Erythroblast (primary cell): ENCODE measurements around the gene DICER1.

Source experiments
- GATA1 ChIP-seq: IDR thresholded peaks from 2 replicates; pipeline ENCODE4 v1.6.1; 2011; ENCODE audit warnings: low read depth, mild to moderate bottlenecking, control low read depth, low read length, moderate library complexity
- POLR2A ChIP-seq: IDR thresholded peaks from 2 replicates; pipeline ENCODE4 v1.6.1; 2011; ENCODE audit warnings: mild to moderate bottlenecking, low read length

GRCh38 chr14:95128140-95128539 lies 29.2 kb downstream of the DICER1 start:
- TF ChIP-seq POLR2A = no peak
- no peak for TF ChIP-seq GATA1
